WI38 (cell line): ENCODE measurements around the gene OR2T3.
"Not testable (repeated sequence)": the region's sequence is repeated elsewhere in the genome, so short reads cannot be mapped to it uniquely, and the experiment has no call there.

Experiments used
- H3K4me3 ChIP-seq: 2 replicates; pipeline ENCODE4 v1.5.1; 2011; ENCODE audit warnings: low read depth, mild to moderate bottlenecking, control low read depth, low read length

Gene OR2T3

DNA sequence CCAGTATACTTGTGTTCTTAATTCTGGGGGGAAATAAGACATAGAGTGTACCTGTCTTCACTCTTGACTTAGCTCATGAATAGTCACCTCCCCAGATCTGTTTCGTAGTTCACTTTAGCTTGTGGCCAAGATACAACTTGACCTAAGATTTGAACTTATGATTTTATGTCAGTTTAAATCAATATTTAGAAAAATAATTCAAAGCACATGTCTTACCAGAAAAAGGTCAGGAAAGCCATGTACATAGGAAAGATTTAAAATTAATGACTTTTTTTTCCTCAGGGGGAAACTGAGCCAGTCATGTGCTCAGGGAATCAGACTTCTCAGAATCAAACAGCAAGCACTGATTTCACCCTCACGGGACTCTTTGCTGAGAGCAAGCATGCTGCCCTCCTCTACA lies at the start of gene OR2T3:
OR2T3 (plus strand) TSS at position 301 of the 400 bp plus-strand sequence; CDS start at position 301, 0 bp downstream.
- H3K4me3 ChIP-seq: not testable (repeated sequence)

- not testable (repeated sequence) for H3K4me3 ChIP-seq
These were observed 45.5 kb upstream of the OR2T3 start for GRCh38 chr1:248427526-248428191.

DNA sequence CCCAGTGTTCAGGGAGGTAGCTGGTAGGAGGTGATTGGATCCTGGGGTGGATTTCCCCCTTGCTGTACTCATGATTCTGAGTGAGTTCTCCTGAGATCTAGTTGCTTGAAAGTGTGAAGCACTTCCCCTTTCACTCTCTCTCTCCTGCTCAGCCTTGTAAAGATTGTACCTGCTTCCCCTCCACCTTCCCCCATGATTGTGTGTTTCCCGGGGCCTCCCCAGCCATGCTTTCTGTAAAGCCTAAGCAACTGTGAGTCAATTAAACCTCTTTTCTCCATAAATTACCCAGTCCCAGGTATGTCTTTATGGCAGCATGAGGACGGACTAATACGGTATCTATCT lies 45.0 kb upstream of the OR2T3 start:
- H3K4me3 ChIP-seq: not testable (repeated sequence)

GRCh38 chr1:248431683-248432082 lies 41.5 kb upstream of the OR2T3 start:
- not testable (repeated sequence) for H3K4me3 ChIP-seq

GRCh38 chr1:248432201-248432600 lies 41.0 kb upstream of the OR2T3 start:
- H3K4me3 ChIP-seq: not testable (repeated sequence)

DNA sequence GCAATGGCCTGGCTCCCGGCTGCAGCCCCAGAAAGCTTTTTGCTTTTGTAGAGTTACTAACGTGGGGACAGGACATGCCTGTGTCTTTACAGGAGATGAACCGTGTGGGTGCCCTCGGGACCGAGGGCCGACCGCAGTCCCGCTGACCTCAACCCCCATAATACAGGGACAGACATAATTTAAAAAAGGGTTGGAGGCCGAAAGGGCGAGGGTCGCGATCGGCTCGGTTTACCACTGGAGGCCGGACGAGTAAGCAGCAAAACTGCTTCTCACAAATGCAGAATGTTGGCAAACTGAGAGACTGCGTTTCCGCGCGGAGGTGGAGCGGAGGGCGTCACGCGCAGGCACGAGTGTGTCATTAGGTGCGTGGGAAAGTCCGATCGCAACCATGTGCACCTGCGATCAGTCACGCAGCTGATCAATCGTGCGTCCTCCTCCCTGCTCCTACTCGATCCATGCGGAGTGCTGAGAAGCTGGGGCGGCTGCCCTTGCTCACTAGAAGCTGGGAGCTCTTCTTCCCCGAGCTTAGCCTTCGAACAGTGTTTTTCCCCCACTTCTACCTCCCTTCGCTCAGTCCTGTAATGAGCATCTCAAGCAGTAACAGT lies 39.2 kb upstream of the OR2T3 start:
- H3K4me3 ChIP-seq: not testable (repeated sequence)

GRCh38 chr1:248434913-248435312 lies 38.2 kb upstream of the OR2T3 start:
- H3K4me3 ChIP-seq: not testable (repeated sequence)

- not testable (repeated sequence) for H3K4me3 ChIP-seq
These were observed 36.8 kb upstream of the OR2T3 start for GRCh38 chr1:248436303-248436702.

GRCh38 chr1:248438668-248439067 lies 34.5 kb upstream of the OR2T3 start:
- H3K4me3 ChIP-seq: not testable (repeated sequence)

DNA sequence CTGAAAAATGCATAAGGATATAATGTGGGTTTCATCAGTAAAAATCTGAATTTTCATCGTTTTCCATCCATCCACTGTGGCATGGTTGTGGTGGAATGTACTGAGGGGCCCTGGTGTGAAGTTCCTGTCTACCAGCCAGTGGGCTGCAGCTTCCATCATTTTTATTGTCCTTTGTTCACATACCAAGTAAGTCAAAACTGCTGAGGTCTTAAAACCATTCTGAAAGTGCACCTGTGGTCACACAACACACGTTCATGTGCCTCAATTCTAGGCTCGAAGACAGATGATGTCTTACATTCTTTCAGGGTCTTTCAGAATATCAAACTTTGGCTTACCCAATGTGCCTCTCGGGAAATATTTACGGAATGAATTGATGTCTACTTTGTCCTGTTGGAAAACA lies 33.9 kb upstream of the OR2T3 start:
- not testable (repeated sequence) for H3K4me3 ChIP-seq

DNA sequence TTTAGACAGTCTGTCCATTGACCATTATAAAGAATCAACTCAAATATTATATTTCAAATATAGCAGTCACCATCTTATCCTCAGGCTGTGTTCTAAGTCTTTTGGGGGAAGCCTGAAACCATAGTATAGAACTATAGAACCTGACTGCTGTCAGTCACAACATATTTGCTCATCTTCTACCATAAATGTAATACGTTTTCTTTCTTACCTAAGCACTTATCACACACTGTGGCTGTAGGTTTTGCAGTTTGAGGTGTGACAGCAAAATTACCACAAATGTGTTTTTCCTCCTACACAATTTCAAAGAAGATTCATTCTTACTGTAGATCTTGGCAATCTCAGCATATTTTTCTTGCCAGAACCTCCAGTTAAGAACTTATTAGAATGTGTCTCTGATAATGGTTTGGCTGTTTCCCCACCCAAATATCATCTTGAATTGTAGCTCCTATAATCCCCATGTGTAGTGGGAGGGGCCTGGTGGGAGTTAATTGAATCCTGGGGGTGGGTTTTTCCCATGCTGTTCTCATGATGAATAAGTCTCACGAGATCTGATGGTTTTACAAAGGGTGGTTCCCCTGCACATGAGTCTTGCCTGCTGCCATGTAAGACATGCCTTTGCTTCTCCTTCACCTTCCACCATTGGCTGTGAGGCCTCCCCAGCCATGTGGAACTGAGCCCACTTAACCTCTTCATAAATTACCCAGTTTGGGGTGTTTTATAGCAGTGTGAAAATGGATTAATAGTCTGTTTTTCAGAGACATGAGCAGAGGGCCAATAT lies 30.5 kb upstream of the OR2T3 start:
- H3K4me3 ChIP-seq: not testable (repeated sequence)

- not testable (repeated sequence) for H3K4me3 ChIP-seq
These were observed 28.5 kb upstream of the OR2T3 start for GRCh38 chr1:248444603-248445002.

DNA sequence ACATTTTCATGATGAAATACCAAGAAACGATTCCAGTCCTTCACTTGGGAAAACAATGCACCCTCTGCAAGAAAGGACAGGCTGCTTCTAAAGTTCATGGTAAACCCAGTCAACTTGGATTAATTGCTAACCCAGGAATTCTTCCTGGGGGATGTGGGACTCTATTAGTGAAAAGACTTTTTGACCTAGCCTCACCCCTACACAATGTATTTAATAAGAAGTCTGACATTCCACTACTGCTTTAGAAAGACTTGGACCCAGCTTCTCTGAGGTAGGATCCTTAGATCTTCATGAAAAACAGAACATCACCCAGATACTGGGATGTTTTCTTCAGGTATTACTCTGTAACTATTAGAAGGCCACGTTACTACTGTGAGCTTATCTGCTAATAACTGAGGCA lies 27.8 kb upstream of the OR2T3 start, which contains the start of gene OR2T2:
OR2T2 (plus strand) TSS at position 239 of the 400 bp plus-strand sequence. CDS start 7,161 bp downstream, outside the sequence.
- not testable (repeated sequence) for H3K4me3 ChIP-seq

DNA sequence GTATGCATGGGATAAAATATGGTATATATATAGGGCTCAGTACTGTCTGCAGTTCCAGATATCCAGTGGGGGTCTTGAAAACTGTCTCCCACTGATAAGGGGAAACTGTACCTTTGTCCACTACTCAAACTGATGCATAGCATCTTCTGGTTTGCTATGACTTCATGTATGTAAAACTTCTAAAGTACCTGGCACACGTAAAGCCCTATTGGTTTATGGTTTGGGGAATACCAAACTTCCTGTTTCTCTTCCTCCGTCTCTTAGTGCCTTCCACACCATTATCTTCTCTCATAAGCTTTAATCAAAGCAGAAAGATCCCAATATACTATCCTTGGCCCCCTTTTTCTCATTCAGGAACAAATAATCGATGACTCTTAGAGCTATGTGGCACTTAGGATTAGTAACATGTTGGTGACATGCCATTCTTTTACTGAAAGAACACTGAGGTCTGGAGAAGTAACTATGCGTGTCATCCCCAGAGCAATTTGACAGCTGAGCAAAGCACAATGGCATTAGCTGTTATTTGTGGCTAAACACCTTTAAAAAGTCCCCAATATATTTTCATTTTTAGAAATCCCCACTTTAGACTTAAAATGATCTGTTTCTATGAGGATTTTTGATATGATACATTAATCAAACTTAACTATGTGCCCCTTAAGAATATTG lies 24.6 kb upstream of the OR2T3 start:
- not testable (repeated sequence) for H3K4me3 ChIP-seq

DNA sequence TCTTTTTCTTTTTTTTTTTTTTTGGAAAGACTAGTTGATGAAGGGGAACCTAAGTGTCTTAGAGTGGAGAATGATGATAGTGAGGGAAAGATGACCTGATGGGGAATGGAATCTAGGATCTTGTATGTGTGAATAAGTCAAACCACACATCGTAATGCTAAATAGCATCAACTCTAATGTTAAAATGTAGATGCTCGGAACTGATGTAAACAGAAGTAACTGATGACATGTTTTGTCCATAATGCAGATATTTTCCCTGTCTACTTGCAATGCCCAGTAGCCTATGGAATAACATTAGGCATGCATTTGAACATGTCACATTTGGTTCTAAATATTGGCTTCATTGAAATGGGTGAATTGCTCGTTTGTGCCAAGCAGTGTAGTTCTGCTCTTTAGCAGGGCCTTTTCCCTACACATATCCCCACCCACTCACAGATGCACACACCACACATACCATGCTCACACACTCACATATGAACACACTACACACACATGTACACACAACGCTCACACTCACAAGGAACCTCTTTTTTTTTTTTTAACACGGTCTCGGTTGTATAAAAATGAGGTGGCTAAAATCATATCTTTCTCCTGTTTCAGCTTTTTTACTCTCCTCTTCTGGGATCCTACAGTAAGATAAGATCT lies 23.2 kb upstream of the OR2T3 start:
- not testable (repeated sequence) for H3K4me3 ChIP-seq

GRCh38 chr1:248450466-248451145 lies 22.5 kb upstream of the OR2T3 start:
- not testable (repeated sequence) for H3K4me3 ChIP-seq

GRCh38 chr1:248453619-248454018 lies 19.5 kb upstream of the OR2T3 start:
- not testable (repeated sequence) for H3K4me3 ChIP-seq

GRCh38 chr1:248455045-248455444 lies 18.1 kb upstream of the OR2T3 start:
- H3K4me3 ChIP-seq: not testable (repeated sequence)

DNA sequence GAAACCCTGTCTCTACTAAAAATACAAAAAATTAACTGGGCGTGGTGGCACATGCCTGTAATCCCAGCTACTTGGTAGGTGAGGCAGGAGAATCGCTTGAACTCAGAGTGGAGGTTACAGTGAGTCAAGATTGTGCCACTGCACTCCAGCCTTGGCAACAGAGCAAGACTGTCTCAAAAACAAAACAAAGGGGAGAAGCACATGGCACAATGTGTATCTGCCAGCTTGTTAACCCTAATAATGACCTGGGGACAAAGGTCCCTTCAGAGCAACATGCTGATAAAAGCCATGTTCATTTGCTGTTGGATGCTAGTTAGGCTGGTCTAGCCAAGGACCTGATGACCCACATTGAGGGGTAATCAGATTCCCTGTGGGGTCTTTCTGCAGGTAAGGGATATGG lies 16.5 kb upstream of the OR2T3 start:
- H3K4me3 ChIP-seq: not testable (repeated sequence)

DNA sequence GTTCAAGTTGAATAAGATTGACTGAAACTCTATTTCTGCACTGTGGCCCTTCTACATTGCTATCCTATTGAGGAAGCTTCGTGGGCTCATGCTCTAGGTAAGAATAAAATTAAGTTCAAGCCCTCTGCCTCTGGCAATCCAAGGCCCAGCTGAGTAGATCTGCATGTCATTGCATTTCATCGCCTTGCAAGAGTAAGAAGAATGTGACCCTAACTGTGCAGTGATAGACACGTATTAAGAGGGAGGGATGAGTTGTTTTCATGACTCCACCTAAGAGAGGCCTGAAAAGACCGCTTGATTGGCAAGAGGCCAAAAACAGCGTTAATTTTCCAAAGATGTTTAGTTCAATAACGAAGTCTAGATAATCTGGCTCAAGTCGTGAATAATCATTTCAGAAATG lies 14.0 kb upstream of the OR2T3 start:
- H3K4me3 ChIP-seq: not testable (repeated sequence)
